H9 (cell line): ENCODE data around the gene TMED5. TPM values are rescaled to one million over a fixed set of nuclear protein-coding genes. Genes with fewer than 3 reads are reported as not detected.

Experiments used
- DNase-seq: peaks from one replicate; pipeline ENCODE4 v3.0.0-alpha.2; 2017
- H2AFZ ChIP-seq: one replicate; pipeline ENCODE4 v1.6.1; 2013; ENCODE audit warnings: mild to moderate bottlenecking, low read length, control low read depth, moderate library complexity
- H2AK5ac ChIP-seq: 2 replicates; pipeline ENCODE4 v1.6.1; 2013; ENCODE audit warnings: low read length, control low read depth, mixed read lengths; ENCODE audit not compliant: insufficient read length
- H2BK120ac ChIP-seq: one replicate; pipeline ENCODE4 v1.6.1; 2013; ENCODE audit warnings: low read depth, mild to moderate bottlenecking, low read length, control low read depth, inconsistent platforms; ENCODE audit not compliant: poor library complexity, severe bottlenecking
- H2BK12ac ChIP-seq: 2 replicates; pipeline ENCODE4 v1.6.1; 2013; ENCODE audit warnings: low read length, control low read depth, mixed read lengths, low read depth; ENCODE audit not compliant: insufficient read length
- H2BK15ac ChIP-seq: 2 replicates; pipeline ENCODE4 v1.6.1; 2013; ENCODE audit warnings: low read depth, low read length, control low read depth
- H2BK20ac ChIP-seq: one replicate; pipeline ENCODE4 v1.6.1; 2013; ENCODE audit warnings: low read depth, mild to moderate bottlenecking, low read length, control low read depth, inconsistent platforms; ENCODE audit not compliant: poor library complexity, severe bottlenecking
- H2BK5ac ChIP-seq: 2 replicates; pipeline ENCODE4 v1.6.1; 2013; ENCODE audit warnings: low read length, control low read depth, mixed read lengths; ENCODE audit not compliant: insufficient read length
- H3K14ac ChIP-seq: 2 replicates; pipeline ENCODE4 v1.6.1; 2013; ENCODE audit warnings: low read length, control low read depth; ENCODE audit not compliant: insufficient read depth
- H3K18ac ChIP-seq: 2 replicates; pipeline ENCODE4 v1.6.1; 2013; ENCODE audit warnings: low read depth, mild to moderate bottlenecking, mixed read lengths, low read length, control low read depth; ENCODE audit not compliant: insufficient read length
- H3K23ac ChIP-seq: 2 replicates; pipeline ENCODE4 v1.6.1; 2013; ENCODE audit warnings: low read length, control low read depth, mixed read lengths, low read depth; ENCODE audit not compliant: insufficient read length
- H3K23me2 ChIP-seq: 2 replicates; pipeline ENCODE4 v1.6.1; 2013; ENCODE audit warnings: low read depth, mild to moderate bottlenecking, mixed read lengths, low read length, control low read depth; ENCODE audit not compliant: insufficient read length, poor library complexity, severe bottlenecking
- H3K27ac ChIP-seq: 2 replicates; pipeline ENCODE4 v1.5.1; 2013; ENCODE audit warnings: low read length, control low read depth, mixed read lengths, low read depth; ENCODE audit not compliant: insufficient read length
- H3K27me3 ChIP-seq: 2 replicates; pipeline ENCODE4 v1.6.1; 2013; ENCODE audit warnings: low read length, control low read depth, inconsistent platforms; ENCODE audit not compliant: insufficient read depth
- H3K4ac ChIP-seq: 2 replicates; pipeline ENCODE4 v1.6.1; 2013; ENCODE audit warnings: low read depth, mild to moderate bottlenecking, control low read depth, inconsistent platforms, low read length, moderate library complexity
- H3K4me1 ChIP-seq: 2 replicates; pipeline ENCODE4 v1.6.1; 2013; ENCODE audit warnings: low read length, control low read depth, inconsistent platforms; ENCODE audit not compliant: insufficient read depth
- H3K4me2 ChIP-seq: 2 replicates; pipeline ENCODE4 v1.6.1; 2013; ENCODE audit warnings: low read length, control low read depth, mixed read lengths; ENCODE audit not compliant: insufficient read length, insufficient read depth
- H3K56ac ChIP-seq: 2 replicates; pipeline ENCODE4 v1.6.1; 2013; ENCODE audit warnings: low read depth, mild to moderate bottlenecking, mixed read lengths, low read length, control low read depth; ENCODE audit not compliant: insufficient read length
- H3K79me1 ChIP-seq: 2 replicates; pipeline ENCODE4 v1.6.1; 2013; ENCODE audit warnings: low read depth, mild to moderate bottlenecking, moderate library complexity, low read length, control low read depth, inconsistent platforms; ENCODE audit not compliant: insufficient read depth, poor library complexity, severe bottlenecking
- H3K79me2 ChIP-seq: 2 replicates; pipeline ENCODE4 v1.6.1; 2013; ENCODE audit warnings: low read length, control low read depth, inconsistent platforms; ENCODE audit not compliant: insufficient read depth
- H3K9ac ChIP-seq: 2 replicates; pipeline ENCODE4 v1.6.1; 2013; ENCODE audit warnings: low read length, control low read depth, mixed read lengths; ENCODE audit not compliant: insufficient read length; ENCODE audit errors: extremely low read depth
- H3K9me3 ChIP-seq: one replicate; pipeline ENCODE4 v1.6.1; 2013; ENCODE audit warnings: low read depth, low read length, inconsistent platforms; ENCODE audit not compliant: control insufficient read depth
- H3T11ph ChIP-seq: one replicate; pipeline ENCODE4 v1.6.1; 2013; ENCODE audit warnings: mild to moderate bottlenecking, low read length, control low read depth, inconsistent platforms
- H4K20me1 ChIP-seq: one replicate; pipeline ENCODE4 v1.6.1; 2013; ENCODE audit not compliant: control insufficient read depth, insufficient read length, insufficient read depth
- H4K5ac ChIP-seq: 2 replicates; pipeline ENCODE4 v1.6.1; 2013; ENCODE audit warnings: low read depth, mild to moderate bottlenecking, mixed read lengths, low read length, control low read depth; ENCODE audit not compliant: insufficient read length
- H4K8ac ChIP-seq: replicated peaks from 2 replicates; pipeline ENCODE4 v1.6.1; 2013; ENCODE audit warnings: low read length, control low read depth, mixed read lengths, low read depth; ENCODE audit not compliant: insufficient read length
- H4K91ac ChIP-seq: 2 replicates; pipeline ENCODE4 v1.6.1; 2013; ENCODE audit warnings: low read depth, mild to moderate bottlenecking, moderate library complexity, mixed read lengths, low read length, control low read depth; ENCODE audit not compliant: insufficient read length
- H3K27ac Mint-ChIP-seq, 3 experiments: 2 replicates in 2 of 3; 3 replicates in 1 of 3; pipeline ENCODE4 v1.8.0; 2020 to 2021; ENCODE audit warnings: mixed read lengths in 3 of 3, mild to moderate bottlenecking in 1 of 3, moderate library complexity in 1 of 3
- H3K27me3 Mint-ChIP-seq: 2 replicates; pipeline ENCODE4 v1.8.0; 2021; ENCODE audit warnings: low read depth, mild to moderate bottlenecking, moderate library complexity, mixed read lengths
- H3K36me3 Mint-ChIP-seq, 3 experiments: 2 replicates in 2 of 3; 3 replicates in 1 of 3; pipeline ENCODE4 v1.8.0; 2020 to 2021; ENCODE audit warnings: low read depth in 3 of 3, mixed read lengths in 3 of 3; ENCODE audit not compliant: insufficient read depth in 1 of 3
- H3K4me1 Mint-ChIP-seq, 2 experiments: 2 replicates each; pipeline ENCODE4 v1.8.0; 2020; ENCODE audit warnings: mixed read lengths in 2 of 2
- H3K4me3 Mint-ChIP-seq, 2 experiments: 2 replicates in 1 of 2; 3 replicates in 1 of 2; pipeline ENCODE4 v1.8.0; 2020 to 2021; ENCODE audit warnings: mild to moderate bottlenecking in 2 of 2, mixed read lengths in 2 of 2, moderate library complexity in 1 of 2
- H3K9me3 Mint-ChIP-seq, 2 experiments: 2 replicates in 1 of 2; 3 replicates in 1 of 2; pipeline ENCODE4 v1.8.0; 2020; ENCODE audit warnings: mild to moderate bottlenecking in 2 of 2, mixed read lengths in 2 of 2, moderate library complexity in 1 of 2
- WGBS: extraction: QIAGEN DNeasy Blood & Tissue Kit; methylation state at CpG from one replicate; pipeline ENCODE4 v1.1.7; 2013; ENCODE audit warnings: missing lambda C conversion rate, low lambda C conversion rate, mixed read lengths; ENCODE audit not compliant: insufficient read length; ENCODE audit errors: extremely low coverage; 5-methylcytosine and 5-hydroxymethylcytosine counted together
- total RNA-seq: library from RNA; stranded (reverse); gene quantifications from 2 replicates; pipeline ENCODE4 v1.2.1, GENCODE V29; 2021
- TF ChIP-seq, protein P1 (sequence below): fragments of 200-600 bp; sonication (generic); conservative IDR thresholded peaks from 3 replicates; pipeline ENCODE4 v1.8.0; 2021; ENCODE audit warnings: antibody characterized with exemption, mild to moderate bottlenecking

Gene TMED5
- total RNA-seq, 1 experiment from 2014 or later, result 35.0 TPM

DNA sequence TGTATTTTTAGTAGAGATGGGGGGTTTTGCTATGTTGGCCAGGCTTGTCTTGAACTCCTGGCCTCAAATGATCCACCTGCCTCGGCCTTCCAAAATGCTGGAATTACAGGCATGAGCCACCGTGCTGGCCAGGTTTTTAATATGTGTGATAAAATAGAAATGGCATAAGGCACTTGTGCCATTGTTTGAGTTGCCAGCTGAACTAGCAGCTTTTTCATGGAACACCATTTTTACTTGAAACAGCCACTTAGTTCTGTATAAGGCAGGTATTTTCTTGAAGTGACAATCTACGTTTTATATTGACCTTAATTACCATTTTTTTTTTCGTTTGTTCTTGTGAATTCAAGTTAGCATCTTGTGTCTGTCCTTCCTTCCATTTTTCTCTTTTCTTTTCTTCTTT is 72.8 kb downstream of the TMED5 start:
- H3K4me3 Mint-ChIP-seq, result no peak overlapping the region

More for the DNA sequence above, 72.8 kb downstream of the TMED5 start:
- H3K4ac ChIP-seq, result no peak overlapping the region
- no peaks in the 10 kb centered on the region; the same call in 1 of the 2 replicates for H3K4me1 ChIP-seq
- H3K9me3 Mint-ChIP-seq, result peaks cover 5 to 7% of the 10 kb centered on the region in 2 experiments; a peak in 1 of 5 replicates
- no peaks in the 10 kb centered on the region for H3K9me3 ChIP-seq
- H2BK120ac ChIP-seq, result no peak overlapping the region
- no peak overlapping the region for H3K18ac ChIP-seq
- peaks cover 3% of the 10 kb centered on the region for H3K79me1 ChIP-seq
- peaks cover 44% of the 10 kb centered on the region; the same call in 1 of the 2 replicates for H3K79me2 ChIP-seq
- DNase-seq, result no peak
- no peak overlapping the region for H3T11ph ChIP-seq
- no peak overlapping the region for H4K91ac ChIP-seq
- H3K9ac ChIP-seq, result no peak overlapping the region
- no peak overlapping the region for H2BK12ac ChIP-seq
- H3K23me2 ChIP-seq, result no peaks in the 10 kb centered on the region
- no peak overlapping the region for H3K27ac ChIP-seq
- no peak overlapping the region for H4K8ac ChIP-seq
- H3K23ac ChIP-seq, result no peak overlapping the region
- no peak overlapping the region for H3K56ac ChIP-seq
- no peak overlapping the region for H2BK15ac ChIP-seq
- peaks cover 42 to 54% (median 52%) of the 10 kb centered on the region in 3 experiments for H3K36me3 Mint-ChIP-seq
- no CpG with 5 or more reads among the region's 4 CpGs for WGBS
- H2BK20ac ChIP-seq, result no peak overlapping the region
- H4K5ac ChIP-seq, result no peak overlapping the region
- TF ChIP-seq, protein P1, sequence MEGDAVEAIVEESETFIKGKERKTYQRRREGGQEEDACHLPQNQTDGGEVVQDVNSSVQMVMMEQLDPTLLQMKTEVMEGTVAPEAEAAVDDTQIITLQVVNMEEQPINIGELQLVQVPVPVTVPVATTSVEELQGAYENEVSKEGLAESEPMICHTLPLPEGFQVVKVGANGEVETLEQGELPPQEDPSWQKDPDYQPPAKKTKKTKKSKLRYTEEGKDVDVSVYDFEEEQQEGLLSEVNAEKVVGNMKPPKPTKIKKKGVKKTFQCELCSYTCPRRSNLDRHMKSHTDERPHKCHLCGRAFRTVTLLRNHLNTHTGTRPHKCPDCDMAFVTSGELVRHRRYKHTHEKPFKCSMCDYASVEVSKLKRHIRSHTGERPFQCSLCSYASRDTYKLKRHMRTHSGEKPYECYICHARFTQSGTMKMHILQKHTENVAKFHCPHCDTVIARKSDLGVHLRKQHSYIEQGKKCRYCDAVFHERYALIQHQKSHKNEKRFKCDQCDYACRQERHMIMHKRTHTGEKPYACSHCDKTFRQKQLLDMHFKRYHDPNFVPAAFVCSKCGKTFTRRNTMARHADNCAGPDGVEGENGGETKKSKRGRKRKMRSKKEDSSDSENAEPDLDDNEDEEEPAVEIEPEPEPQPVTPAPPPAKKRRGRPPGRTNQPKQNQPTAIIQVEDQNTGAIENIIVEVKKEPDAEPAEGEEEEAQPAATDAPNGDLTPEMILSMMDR, result no peak
- no peak overlapping the region for H2BK5ac ChIP-seq
- H2AK5ac ChIP-seq, result no peak overlapping the region
- no peak overlapping the region for H2AFZ ChIP-seq
- H4K20me1 ChIP-seq, result no peaks in the 10 kb centered on the region
- no peaks in the 10 kb centered on the region for H3K27me3 Mint-ChIP-seq
- peak overlapping the region in 2 of 3 experiments; percentile 55 to 69; a peak in 4 of 7 replicates for H3K27ac Mint-ChIP-seq
- H3K14ac ChIP-seq, result no peak overlapping the region
- no peak overlapping the region for H3K4me2 ChIP-seq
- H3K4me1 Mint-ChIP-seq, result peaks cover 28 to 42% of the 10 kb centered on the region in 2 experiments
- H3K27me3 ChIP-seq, result no peaks in the 10 kb centered on the region
